ENCODE results near the gene ANK2.

ANK2 gene

GRCh38 chr4:113049421-113050370 is at the start of gene ANK2:
TSS of gene ANK2 (plus strand) at chr4:113049653. CDS start at chr4:113049729, 76 bp downstream.
- DNase-seq, result no peak

GRCh38 chr4:113003841-113004240 is 45.6 kb upstream of the ANK2 start:
- no peak for DNase-seq

- no peak for DNase-seq
Measured at GRCh38 chr4:113004655-113005054, 44.8 kb upstream of the ANK2 start.

GRCh38 chr4:113006632-113007031 is 42.8 kb upstream of the ANK2 start:
- no peak for DNase-seq

GRCh38 chr4:113007151-113007550 is 42.3 kb upstream of the ANK2 start:
- DNase-seq, result no peak

GRCh38 chr4:113008135-113008534 is 41.3 kb upstream of the ANK2 start:
- DNase-seq, result no peak

GRCh38 chr4:113008716-113009115 is 40.7 kb upstream of the ANK2 start:
- DNase-seq, result no peak

- DNase-seq, result no peak
Measured at GRCh38 chr4:113009461-113009860, 40.0 kb upstream of the ANK2 start.

- no peak for DNase-seq
Measured at GRCh38 chr4:113012122-113012725, 37.2 kb upstream of the ANK2 start.

- DNase-seq, result no peak
Measured at GRCh38 chr4:113012786-113013185, 36.7 kb upstream of the ANK2 start.

GRCh38 chr4:113013751-113014150 is 35.7 kb upstream of the ANK2 start:
- no peak for DNase-seq

- DNase-seq, result no peak
Measured at GRCh38 chr4:113016377-113016776, 33.1 kb upstream of the ANK2 start.

GRCh38 chr4:113020966-113021365 is 28.5 kb upstream of the ANK2 start:
- no peak for DNase-seq

GRCh38 chr4:113024388-113024787 is 25.1 kb upstream of the ANK2 start:
- DNase-seq, result no peak

GRCh38 chr4:113025416-113025815 is 24.0 kb upstream of the ANK2 start:
- DNase-seq, result no peak

- no peak for DNase-seq
Measured at GRCh38 chr4:113026556-113026955, 22.9 kb upstream of the ANK2 start.

GRCh38 chr4:113028074-113028473 is 21.4 kb upstream of the ANK2 start:
- DNase-seq, result no peak

- DNase-seq, result no peak
Measured at GRCh38 chr4:113031212-113031611, 18.2 kb upstream of the ANK2 start.

- no peak for DNase-seq
Measured at GRCh38 chr4:113040793-113041192, 8.7 kb upstream of the ANK2 start.

- DNase-seq, result no peak
Measured at GRCh38 chr4:113042502-113042901, 7.0 kb upstream of the ANK2 start.

GRCh38 chr4:113043591-113043990 is 5.9 kb upstream of the ANK2 start:
- no peak for DNase-seq

- no peak for DNase-seq
Measured at GRCh38 chr4:113050371-113050755, 910 bp downstream of the ANK2 start.

GRCh38 chr4:113050837-113051236 is 1.4 kb downstream of the ANK2 start:
- DNase-seq, result no peak

- no peak for DNase-seq
Measured at GRCh38 chr4:113051361-113051760, 1.9 kb downstream of the ANK2 start.
